Gastroesophageal sphincter (tissue), 4 donors: Measurements from ENCODE around the gene COPS9. TPM values are rescaled to one million over a fixed set of nuclear protein-coding genes. Genes with fewer than 3 reads are reported as not detected.

Source experiments
- ATAC-seq: fragments of 150-250 bp; one replicate; pipeline ENCODE4 v1.9.1; 2016; ENCODE audit warnings: mild to moderate bottlenecking, moderate library complexity
- H3K27ac ChIP-seq, 4 donors: fragments of 200-600 bp; sonication (generic) in 3 of 4; 1 replicate in 3 of 4; 2 replicates in 1 of 4; pipeline ENCODE4 v1.5.1; 2016 to 2019
- H3K27me3 ChIP-seq: fragments of 200-600 bp; sonication (generic); one replicate; pipeline ENCODE4 v1.5.1; 2019
- H3K36me3 ChIP-seq, 2 donors: fragments of 200-600 bp; sonication (generic); one replicate each; pipeline ENCODE4 v1.5.1; 2019; ENCODE audit warnings: control low read depth in 1 of 2
- H3K4me1 ChIP-seq, 3 donors: fragments of 200-600 bp; sonication (generic); 1 replicate in 2 of 3; 2 replicates in 1 of 3; pipeline ENCODE4 v1.5.1; 2016 to 2019; ENCODE audit warnings: control low read depth in 2 of 3
- H3K4me3 ChIP-seq, 2 donors: fragments of 200-600 bp; sonication (generic); one replicate each; pipeline ENCODE4 v1.5.1; 2019; ENCODE audit warnings: mild to moderate bottlenecking in 1 of 2, moderate library complexity in 1 of 2
- H3K9me3 ChIP-seq, 3 donors: fragments of 200-600 bp; sonication (generic); one replicate each; pipeline ENCODE4 v1.5.1; 2017 to 2019; ENCODE audit warnings: control low read depth in 2 of 3
- EP300 ChIP-seq: sonication (generic); formaldehyde crosslinking; IDR thresholded peaks from one replicate; pipeline ENCODE4 v1.6.1; 2017; ENCODE audit warnings: antibody characterized with exemption, mild to moderate bottlenecking
- POLR2A ChIP-seq, 2 donors: fragments of 450-650 bp; IDR thresholded peaks; one replicate each; pipeline ENCODE4 v1.6.1; 2017; ENCODE audit warnings: antibody characterized with exemption in 2 of 2, mild to moderate bottlenecking in 2 of 2, moderate library complexity in 1 of 2
- POLR2AphosphoS5 ChIP-seq: sonication (generic); formaldehyde crosslinking; IDR thresholded peaks from one replicate; pipeline ENCODE4 v1.6.1; 2017; ENCODE audit warnings: antibody characterized with exemption
- WGBS, 2 donors: methylation state at CpG; one replicate each; pipeline ENCODE4 v1.1.5; 2018; ENCODE audit warnings: low coverage in 1 of 2; 5-methylcytosine and 5-hydroxymethylcytosine counted together
- total RNA-seq, 4 donors: library from RNA; depleted of rRNA; stranded (reverse); fragments of >200 nt; gene quantifications; one replicate each; pipeline ENCODE4 v1.1.0, GENCODE V29; 2016
- TF ChIP-seq, protein P1 (sequence below), 4 experiments: fragments of 200-600 bp in 2 of 4; fragments of 450-650 bp in 2 of 4; sonication (generic) in 1 of 4; IDR thresholded peaks; one replicate each; pipeline ENCODE4 v1.5.1; 2017 to 2019; ENCODE audit warnings: antibody characterized with exemption in 4 of 4, mild to moderate bottlenecking in 2 of 4, moderate library complexity in 2 of 4

COPS9 gene
- total RNA-seq, 4 donors from 2014 or later, result 151 to 252 (median 169) TPM

DNA sequence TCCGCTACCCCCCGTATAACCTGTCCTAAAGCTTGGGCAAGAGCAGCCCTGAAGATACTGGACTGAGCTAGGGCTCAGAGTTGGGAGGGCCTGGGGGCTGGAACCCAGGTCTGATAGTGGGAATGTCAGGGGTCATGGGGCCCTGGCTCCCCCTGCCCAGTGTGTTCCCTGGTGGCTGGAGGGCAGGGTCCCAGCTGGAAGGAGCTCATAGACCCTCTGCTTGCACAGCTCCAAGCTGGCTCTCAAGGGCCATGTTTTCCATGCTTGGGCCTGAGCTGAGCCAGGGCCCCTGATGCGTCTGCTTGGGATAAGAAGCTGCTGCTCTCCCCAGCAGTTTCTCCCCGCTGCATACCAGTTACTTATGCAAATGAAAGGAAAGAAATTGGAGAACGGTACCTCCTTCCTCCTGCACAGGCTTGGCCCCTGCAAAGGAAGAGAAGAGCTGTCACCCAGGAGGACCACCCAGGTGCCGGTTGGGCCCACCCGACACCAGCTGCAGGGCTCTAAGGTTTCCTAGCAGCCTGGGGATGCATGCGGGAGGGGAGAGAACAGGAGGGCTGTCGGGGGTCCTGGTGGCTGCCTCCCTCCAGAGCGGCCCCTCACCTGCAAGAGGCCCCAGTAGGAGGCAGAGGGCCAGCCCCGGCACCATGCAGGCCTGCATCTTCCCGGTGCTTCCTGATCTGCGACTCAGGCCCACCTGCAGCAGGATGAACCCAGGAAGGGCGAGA is 3.7 kb upstream of the COPS9 start:
- Histone ChIP-seq H3K27me3 (peaks cover 26% of the 10 kb centered on the region), H3K4me1 (peaks cover 2 to 26% (median 6%) of the 10 kb centered on the region in 3 donors), H3K36me3 (no peaks in the 10 kb centered on the region), H3K27ac (no peak overlapping the region), H3K4me3 (no peak overlapping the region), H3K9me3 (no peaks in the 10 kb centered on the region)
- 60% methylated on average over 1 of the region's 14 CpGs; no CpG with 5 or more reads in 1 of the 2 donors for WGBS, 2 donors
- ATAC-seq, result no peak
- TF ChIP-seq EP300 (no peak), POLR2A (IDR thresholded peaks at IDR 0.05) (no peak), POLR2AphosphoS5 (no peak)
- TF ChIP-seq, protein P1, sequence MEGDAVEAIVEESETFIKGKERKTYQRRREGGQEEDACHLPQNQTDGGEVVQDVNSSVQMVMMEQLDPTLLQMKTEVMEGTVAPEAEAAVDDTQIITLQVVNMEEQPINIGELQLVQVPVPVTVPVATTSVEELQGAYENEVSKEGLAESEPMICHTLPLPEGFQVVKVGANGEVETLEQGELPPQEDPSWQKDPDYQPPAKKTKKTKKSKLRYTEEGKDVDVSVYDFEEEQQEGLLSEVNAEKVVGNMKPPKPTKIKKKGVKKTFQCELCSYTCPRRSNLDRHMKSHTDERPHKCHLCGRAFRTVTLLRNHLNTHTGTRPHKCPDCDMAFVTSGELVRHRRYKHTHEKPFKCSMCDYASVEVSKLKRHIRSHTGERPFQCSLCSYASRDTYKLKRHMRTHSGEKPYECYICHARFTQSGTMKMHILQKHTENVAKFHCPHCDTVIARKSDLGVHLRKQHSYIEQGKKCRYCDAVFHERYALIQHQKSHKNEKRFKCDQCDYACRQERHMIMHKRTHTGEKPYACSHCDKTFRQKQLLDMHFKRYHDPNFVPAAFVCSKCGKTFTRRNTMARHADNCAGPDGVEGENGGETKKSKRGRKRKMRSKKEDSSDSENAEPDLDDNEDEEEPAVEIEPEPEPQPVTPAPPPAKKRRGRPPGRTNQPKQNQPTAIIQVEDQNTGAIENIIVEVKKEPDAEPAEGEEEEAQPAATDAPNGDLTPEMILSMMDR (IDR thresholded peaks at IDR 0.05), result no peak

DNA sequence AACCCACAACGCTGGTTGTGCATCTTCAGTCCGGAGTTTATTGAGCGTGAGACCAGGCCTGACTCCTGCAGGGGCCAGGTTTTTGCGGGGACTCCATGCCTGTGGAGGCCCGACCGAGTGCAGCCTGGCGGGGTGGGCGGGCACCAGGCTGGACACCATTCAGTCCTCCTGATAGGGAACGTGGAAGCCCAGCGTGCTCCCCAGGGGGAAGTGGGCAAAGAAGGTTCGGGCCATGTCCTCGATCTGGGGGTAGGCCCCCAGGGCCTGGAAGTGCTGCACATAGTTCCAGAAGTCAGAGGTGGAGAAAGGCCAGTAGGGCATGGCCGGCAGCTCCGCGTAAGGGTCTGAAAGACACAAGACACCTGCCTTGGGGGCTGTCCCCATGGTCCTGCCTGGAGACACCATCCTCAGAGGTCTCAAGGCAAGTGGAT is 2.9 kb upstream of the COPS9 start:
- Histone ChIP-seq H3K4me3 (no peak overlapping the region), H3K36me3 (no peaks in the 10 kb centered on the region), H3K27ac (no peak overlapping the region), H3K4me1 (peaks cover 2 to 33% (median 9%) of the 10 kb centered on the region in 3 donors), H3K27me3 (peaks cover 19% of the 10 kb centered on the region), H3K9me3 (no peaks in the 10 kb centered on the region)
- ATAC-seq, result no peak
- WGBS, 2 donors, result 80% methylated on average over 6 of the region's 15 CpGs; no CpG with 5 or more reads in 1 of the 2 donors
- TF ChIP-seq, protein P1 (IDR thresholded peaks at IDR 0.05), result no peak
- no peak for TF ChIP-seq POLR2A (IDR thresholded peaks at IDR 0.05)
- no peak for TF ChIP-seq POLR2AphosphoS5
- TF ChIP-seq EP300, result no peak

DNA sequence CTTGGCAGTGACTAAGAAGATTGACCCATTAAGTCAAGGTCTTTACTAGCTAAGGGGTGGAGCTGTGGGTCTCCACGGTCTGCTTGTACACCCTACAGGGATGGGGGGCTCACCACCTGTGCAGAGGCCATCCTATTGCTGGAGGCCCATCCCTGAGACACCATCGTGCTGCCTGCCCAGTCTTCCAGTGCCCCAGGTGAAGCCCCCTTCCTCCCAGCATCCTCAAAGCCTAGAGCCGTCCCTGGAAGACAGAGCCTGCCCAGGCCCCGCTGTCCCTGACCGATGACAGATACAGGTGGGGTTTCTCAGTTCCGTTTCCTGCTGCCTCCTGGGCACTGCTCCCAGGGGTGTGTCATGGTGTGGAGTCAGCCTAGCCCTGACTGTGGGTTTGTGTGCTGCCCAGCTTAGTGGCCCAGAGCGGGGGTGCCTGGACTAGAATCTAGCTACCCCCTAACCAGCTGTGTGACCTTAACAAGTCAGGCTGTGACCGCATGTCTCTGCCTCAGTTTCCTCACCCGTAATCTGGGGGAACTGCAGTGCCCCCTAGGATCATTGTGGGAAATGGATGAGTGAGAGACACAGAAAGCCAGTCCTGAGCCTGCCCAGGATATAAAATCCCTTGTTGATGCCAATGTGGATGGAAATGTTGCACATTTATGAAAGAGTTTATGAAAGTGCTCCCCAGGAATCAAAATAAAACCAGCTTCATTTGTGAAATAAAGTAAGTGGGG is 2.3 kb upstream of the COPS9 start:
- peaks cover 13% of the 10 kb centered on the region for H3K27me3 ChIP-seq
- no CpG with 5 or more reads among the region's 9 CpGs for WGBS, 2 donors
- H3K9me3 ChIP-seq, result no peaks in the 10 kb centered on the region
- no peak for TF ChIP-seq POLR2A (IDR thresholded peaks at IDR 0.05)
- TF ChIP-seq EP300, result no peak
- TF ChIP-seq, protein P1 (IDR thresholded peaks at IDR 0.05), result no peak
- no peak for TF ChIP-seq POLR2AphosphoS5
- peaks cover 2 to 28% (median 9%) of the 10 kb centered on the region in 3 donors for H3K4me1 ChIP-seq
- H3K4me3 ChIP-seq, result no peak overlapping the region
- ATAC-seq, result no peak
- H3K27ac ChIP-seq, result no peak overlapping the region
- peaks cover 0 to 6% of the 10 kb centered on the region in 2 donors for H3K36me3 ChIP-seq

- TF ChIP-seq, protein P1 (IDR thresholded peaks at IDR 0.05), result no peak
- TF ChIP-seq POLR2AphosphoS5, result no peak
- no peak for TF ChIP-seq EP300
- no peak for TF ChIP-seq POLR2A (IDR thresholded peaks at IDR 0.05)
- no peak overlapping the region for H3K4me3 ChIP-seq
- WGBS, 2 donors, result 88 to 100% methylated on average over 2 to 8 of the region's 19 CpGs
These were observed 1.6 kb upstream of the COPS9 start for GRCh38 chr2:240137596-240138253.

More at GRCh38 chr2:240137596-240138253, 1.6 kb upstream of the COPS9 start:
- ATAC-seq, result no peak
- Histone ChIP-seq H3K27me3 (peaks cover 6% of the 10 kb centered on the region), H3K4me1 (peaks cover 2 to 27% (median 9%) of the 10 kb centered on the region in 3 donors), H3K27ac (no peak overlapping the region), H3K36me3 (peaks cover 0 to 13% of the 10 kb centered on the region in 2 donors), H3K9me3 (no peaks in the 10 kb centered on the region)
